Measurements from ENCODE around the gene UBA1.

DNA sequence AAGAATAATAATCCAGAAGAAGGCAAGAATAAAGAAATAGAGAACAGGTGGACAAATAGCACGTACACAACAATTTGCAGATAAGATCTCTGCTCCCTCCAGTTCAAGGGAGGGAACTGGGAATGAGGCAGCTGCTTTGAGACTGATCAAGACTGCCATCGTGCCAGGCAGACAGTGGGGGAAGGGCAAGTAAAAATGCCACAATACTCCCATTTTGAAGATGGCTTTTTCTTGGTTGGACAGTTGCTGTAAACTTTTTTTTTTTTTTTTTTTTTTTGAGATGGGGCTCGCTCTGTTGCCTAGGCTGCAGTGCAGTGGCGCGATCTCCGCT lies 56.4 kb downstream of the UBA1 start:
- TF ChIP-seq, protein P1, sequence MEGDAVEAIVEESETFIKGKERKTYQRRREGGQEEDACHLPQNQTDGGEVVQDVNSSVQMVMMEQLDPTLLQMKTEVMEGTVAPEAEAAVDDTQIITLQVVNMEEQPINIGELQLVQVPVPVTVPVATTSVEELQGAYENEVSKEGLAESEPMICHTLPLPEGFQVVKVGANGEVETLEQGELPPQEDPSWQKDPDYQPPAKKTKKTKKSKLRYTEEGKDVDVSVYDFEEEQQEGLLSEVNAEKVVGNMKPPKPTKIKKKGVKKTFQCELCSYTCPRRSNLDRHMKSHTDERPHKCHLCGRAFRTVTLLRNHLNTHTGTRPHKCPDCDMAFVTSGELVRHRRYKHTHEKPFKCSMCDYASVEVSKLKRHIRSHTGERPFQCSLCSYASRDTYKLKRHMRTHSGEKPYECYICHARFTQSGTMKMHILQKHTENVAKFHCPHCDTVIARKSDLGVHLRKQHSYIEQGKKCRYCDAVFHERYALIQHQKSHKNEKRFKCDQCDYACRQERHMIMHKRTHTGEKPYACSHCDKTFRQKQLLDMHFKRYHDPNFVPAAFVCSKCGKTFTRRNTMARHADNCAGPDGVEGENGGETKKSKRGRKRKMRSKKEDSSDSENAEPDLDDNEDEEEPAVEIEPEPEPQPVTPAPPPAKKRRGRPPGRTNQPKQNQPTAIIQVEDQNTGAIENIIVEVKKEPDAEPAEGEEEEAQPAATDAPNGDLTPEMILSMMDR (IDR thresholded peaks at IDR 0.05; ENCODE audit: borderline replicate concordance, extremely low read depth, low read length, poor library complexity, severe bottlenecking): no peak
- no peak for TF ChIP-seq EZH2 (IDR thresholded peaks at IDR 0.05; ENCODE audit: borderline replicate concordance, low read depth, low read length, severe bottlenecking)

All from DND-41 (cell line).